ENCODE measurements around the gene NCL. TPM values are rescaled to one million over a fixed set of nuclear protein-coding genes. Genes with fewer than 3 reads are reported as not detected.
A peak's percentile ranks its signal among the peaks of the same experiment; 100 is the strongest.

The NCL gene
- total and polyA plus RNA-seq, 2 of the 13 experiments (the other 11 are each of a cell fraction or from before 2014, with no cell fraction given) = 105 to 779 TPM

GRCh38 chr2:231421051-231421580 lies 43.2 kb downstream of the NCL start:
- no peak overlapping the region for H2AFZ ChIP-seq (ENCODE audit: low read length)
- WGBS (ENCODE audit: low lambda C conversion rate) = 38% methylated on average over 9 of the region's 9 CpGs
- TF ChIP-seq PHF21A (CRISPR knock-in tag; IDR thresholded peaks at IDR 0.05) = 0 out of 2 replicates have a peak, but pooled peaks have one; percentile 18
- TF ChIP-seq SP5 (CRISPR knock-in tag; IDR thresholded peaks at IDR 0.05; ENCODE audit: borderline replicate concordance, low read depth) = no peak
- no peak for TF ChIP-seq ZNF382 (CRISPR knock-in tag; IDR thresholded peaks at IDR 0.05; ENCODE audit: borderline replicate concordance)
- TF ChIP-seq ZNF572 (CRISPR knock-in tag; IDR thresholded peaks at IDR 0.05) = 0 out of 2 replicates have a peak, but pooled peaks have one; percentile 21
- no peak for TF ChIP-seq HNF4A (CRISPR knock-in tag; IDR thresholded peaks at IDR 0.05)
- no peak for TF ChIP-seq ZBTB44 (CRISPR knock-in tag; IDR thresholded peaks at IDR 0.05)
- no peaks in the 10 kb centered on the region for H4K20me1 ChIP-seq (ENCODE audit: insufficient read depth, low read length)
- DNase-seq (ENCODE audit: low spot score) (no peak), ATAC-seq (peak; percentile 11), FAIRE-seq (no peak)
- peaks cover 44% of the 10 kb centered on the region for H3K4me1 ChIP-seq (ENCODE audit: insufficient read depth, low read length)
- H3K27me3 ChIP-seq (ENCODE audit: control insufficient read depth in 1 of 2, insufficient read depth in 2 of 2, low read length in 2 of 2) = peaks cover 0 to 8% of the 10 kb centered on the region in 2 experiments; a peak in 2 of 5 replicates
- intact Hi-C loops (cut with micrococcal nuclease; ENCODE audit: unreplicated experiment) = no loop called here
- no peaks in the 10 kb centered on the region for H3K9me3 ChIP-seq (ENCODE audit: low read length)
- H3K79me2 ChIP-seq (ENCODE audit: insufficient read depth, low read length) = no peaks in the 10 kb centered on the region
- no peak overlapping the region for H3K27ac ChIP-seq (ENCODE audit: extremely low read length, insufficient read depth, low read length)
- H3K36me3 ChIP-seq (replicated peaks in 1 of 2; ENCODE audit: control insufficient read depth in 1 of 2, insufficient read depth in 2 of 2, low read length in 2 of 2) = no peaks in the 10 kb centered on the region
- H3K4me3 ChIP-seq (replicated peaks in 1 of 3; ENCODE audit: insufficient read depth in 1 of 3, low read depth in 2 of 3, low read length in 3 of 3) = no peak overlapping the region
- BruUV-seq (replicated peaks) = no TSS peak
- no peak overlapping the region for H3K9ac ChIP-seq (ENCODE audit: insufficient read depth, low read depth, low read length)
- ChIA-PET CTCF (ENCODE audit: low intra/inter-chr PET ratio, low total read pairs) (no interaction called here), POLR2A (interaction anchor here (1.1 to 3.9 kb wide), 3 partner anchors 31 to 43 kb away, joined by 3 to 21 read pairs (median 4); partner anchors contain the start of gene NCL)
- peak overlapping the region; percentile 56; the same call in 1 of the 2 replicates for H3K4me2 ChIP-seq (ENCODE audit: low read depth, low read length)
- in situ Hi-C loops (cut with HindIII; ENCODE audit: extremely low pct_ligation_motif_present, low pct_unique_long_range_greater_than_20kb) = no loop called here

Measured in HepG2 (cell line).